Kidney (tissue), 14 donors: ENCODE measurements around the gene RAD51B. TPM values are rescaled to one million over a fixed set of nuclear protein-coding genes. Genes with fewer than 3 reads are reported as not detected.
A peak's percentile ranks its signal among the peaks of the same experiment; 100 is the strongest.

ENCODE experiments used
- DNase-seq, 5 donors: peaks; one replicate each; pipeline ENCODE4 v3.0.0-alpha.2; 2013 to 2020
- FAIRE-seq: peaks from 2 replicates; lab custom pipeline; 2012; peaks lifted over from hg19 to GRCh38; lab: Jason Lieb, UNC
- H3K27ac ChIP-seq, 2 donors: one replicate each; pipeline ENCODE4 v1.7.0; 2013; ENCODE audit warnings: low read depth in 2 of 2, low read length in 2 of 2, inconsistent platforms in 1 of 2
- H3K27me3 ChIP-seq: one replicate; pipeline ENCODE4 v1.7.1; 2013; ENCODE audit warnings: low read length, inconsistent platforms; ENCODE audit not compliant: control insufficient read depth, insufficient read depth
- H3K36me3 ChIP-seq, 3 donors: one replicate each; pipeline versions ENCODE4 v1.7.0 to v1.7.1; 2013; ENCODE audit warnings: low read length in 3 of 3, control low read depth in 1 of 3, inconsistent platforms in 1 of 3; ENCODE audit not compliant: insufficient read depth in 3 of 3, control insufficient read depth in 2 of 3
- H3K4me1 ChIP-seq, 3 donors: one replicate each; pipeline versions ENCODE4 v1.7.0 to v1.7.1; 2013; ENCODE audit warnings: low read length in 3 of 3, inconsistent platforms in 1 of 3, low read depth in 1 of 3; ENCODE audit not compliant: control insufficient read depth in 2 of 3, insufficient read depth in 2 of 3
- H3K4me3 ChIP-seq, 3 donors: one replicate each; pipeline versions ENCODE4 v1.7.0 to v1.8.1; 2013; ENCODE audit warnings: low read length in 3 of 3, control low read depth in 1 of 3, inconsistent platforms in 1 of 3
- H3K9ac ChIP-seq, 3 donors: one replicate each; pipeline versions ENCODE4 v1.7.0 to v1.7.1; 2013; ENCODE audit warnings: low read length in 3 of 3, control low read depth in 1 of 3, inconsistent platforms in 1 of 3
- H3K9me3 ChIP-seq, 3 donors: one replicate each; pipeline versions ENCODE4 v1.7.0 to v1.7.1; 2013; ENCODE audit warnings: low read length in 3 of 3, control low read depth in 1 of 3, inconsistent platforms in 1 of 3; ENCODE audit not compliant: control insufficient read depth in 2 of 3, insufficient read depth in 1 of 3
- CTCF ChIP-seq: IDR thresholded peaks from 3 replicates; pipeline ENCODE4 v1.5.1; 2012; ENCODE audit warnings: mild to moderate bottlenecking, moderate library complexity, borderline replicate concordance; ENCODE audit not compliant: insufficient read depth; ENCODE audit errors: extremely low read depth
- intact Hi-C: fragments of 100-400 bp; cut with DNase I; formaldehyde crosslinking; loops from one replicate; pipeline ENCODE4 v1.11.1; 2022
- polyA plus RNA-seq: library from polyadenylated mRNA; stranded (reverse); fragments of 350-450 nt; fragmentation: Illumina TruSeq; extraction: RNeasy Lipid Tissue Mini Kit (QIAGEN cat#74804); gene quantifications from one replicate; pipeline ENCODE4 v1.2.3, GENCODE V29; 2014; ENCODE audit warnings: low read depth, low replicate concordance; ENCODE audit not compliant: insufficient read depth
- total RNA-seq: library from RNA; stranded (reverse); fragmentation: NEBNext Ultra II Directional; extraction: Animal tissue kit (Norgen Biotek cat#: 25700); gene quantifications from one replicate; pipeline ENCODE4 v1.2.1, GENCODE V29; 2021
- donor health status: control.
- donor health status: control.
- donor health status: control.
- donor health status: control.
- donor health status: control.
- donor health status: DM: yes; HTN: yes; CAD: no.
- donor health status: Normal renal cell carcinoma (clear cell type).

The RAD51B gene
- total and polyA plus RNA-seq, 2 donors from 2014 or later: 6.9 to 18.0 TPM

GRCh38 chr14:68598621-68599447, 779.3 kb downstream of the RAD51B start:
- no peaks in the 10 kb centered on the region for H3K36me3 ChIP-seq
- FAIRE-seq (no peak), DNase-seq (peak in 2 of 5 donors; percentile 28 to 81)
- intact Hi-C loops: no loop called here
- no peaks in the 10 kb centered on the region for H3K9me3 ChIP-seq
- H3K27me3 ChIP-seq: no peaks in the 10 kb centered on the region
- peak overlapping the region in 1 of 3 donors; percentile 57 for H3K9ac ChIP-seq
- peak overlapping the region; percentile 71 to 83 for H3K27ac ChIP-seq
- H3K4me1 ChIP-seq: peaks cover 10 to 16% (median 15%) of the 10 kb centered on the region in 3 donors
- TF ChIP-seq CTCF: no peak
- no peak overlapping the region for H3K4me3 ChIP-seq

- H3K9me3 ChIP-seq: no peaks in the 10 kb centered on the region
- peaks cover 8 to 18% (median 16%) of the 10 kb centered on the region in 3 donors for H3K4me1 ChIP-seq
- DNase-seq: peak in 2 of 5 donors; percentile 46 to 62
- intact Hi-C loops: no loop called here
- FAIRE-seq: no peak
- TF ChIP-seq CTCF: no peak
- no peaks in the 10 kb centered on the region for H3K27me3 ChIP-seq
- H3K36me3 ChIP-seq: no peaks in the 10 kb centered on the region
- no peak overlapping the region for H3K27ac ChIP-seq
- no peak overlapping the region for H3K9ac ChIP-seq
- H3K4me3 ChIP-seq: no peak overlapping the region
Measured at GRCh38 chr14:68599896-68600610, 780.5 kb downstream of the RAD51B start.

- no peak for FAIRE-seq
Measured at GRCh38 chr14:68602507-68602906, 782.9 kb downstream of the RAD51B start.

More at GRCh38 chr14:68602507-68602906, 782.9 kb downstream of the RAD51B start:
- DNase-seq: no peak
- no peaks in the 10 kb centered on the region for H3K36me3 ChIP-seq
- no peak overlapping the region for H3K9ac ChIP-seq
- TF ChIP-seq CTCF: no peak
- H3K27ac ChIP-seq: no peak overlapping the region
- no peaks in the 10 kb centered on the region for H3K9me3 ChIP-seq
- peaks cover 10 to 20% (median 18%) of the 10 kb centered on the region in 3 donors for H3K4me1 ChIP-seq
- intact Hi-C loops: no loop called here
- H3K4me3 ChIP-seq: no peak overlapping the region
- no peaks in the 10 kb centered on the region for H3K27me3 ChIP-seq
